GM12878 (cell line): ENCODE data around the gene AGER. TPM values are rescaled to one million over a fixed set of nuclear protein-coding genes. Genes with fewer than 3 reads are reported as not detected.

Experiments
- CHD2 ChIP-seq: IDR thresholded peaks from 2 replicates; pipeline ENCODE4 v1.6.1; 2011; ENCODE audit warnings: low read depth, low read length, improper control_type of control experiment, borderline replicate concordance
- CHD4 ChIP-seq: fragments of 200-600 bp; sonication (generic); IDR thresholded peaks from 2 replicates; pipeline ENCODE4 v1.6.1; 2016; ENCODE audit warnings: mild to moderate bottlenecking
- ESRRA ChIP-seq: IDR thresholded peaks from 2 replicates; pipeline ENCODE4 v1.6.1; 2012; ENCODE audit warnings: mild to moderate bottlenecking, low read length, improper control_type of control experiment
- IKZF2 ChIP-seq, 2 experiments: fragments of 450-650 bp; IDR thresholded peaks; 2 replicates each; pipeline ENCODE4 v1.6.1; 2017; ENCODE audit warnings: mild to moderate bottlenecking in 2 of 2, moderate library complexity in 2 of 2
- IRF4 ChIP-seq: IDR thresholded peaks from 2 replicates; pipeline ENCODE4 v1.6.1; 2011; ENCODE audit warnings: low read depth, low read length
- KLF5 ChIP-seq: fragments of 450-650 bp; IDR thresholded peaks from 2 replicates; pipeline ENCODE4 v1.6.1; 2014; ENCODE audit warnings: mild to moderate bottlenecking; ENCODE audit not compliant: partially characterized antibody
- MLLT1 ChIP-seq: fragments of 450-650 bp; IDR thresholded peaks from 2 replicates; pipeline ENCODE4 v1.6.1; 2016; ENCODE audit warnings: mild to moderate bottlenecking
- STAT1 ChIP-seq: fragments of 450-650 bp; conservative IDR thresholded peaks from 2 replicates; pipeline ENCODE4 v1.6.1; 2014; ENCODE audit warnings: antibody characterized with exemption, mild to moderate bottlenecking
- STAT3 ChIP-seq: IDR thresholded peaks from 2 replicates; pipeline ENCODE4 v1.6.1; 2011; ENCODE audit warnings: low read depth, low read length, improper control_type of control experiment
- SUPT20H ChIP-seq: IDR thresholded peaks from 2 replicates; pipeline ENCODE4 v1.6.1; 2011; ENCODE audit warnings: low read depth, mild to moderate bottlenecking, low read length, moderate library complexity, borderline replicate concordance; ENCODE audit not compliant: control insufficient read depth
- SUZ12 ChIP-seq: fragments of 200-600 bp; sonication (generic); IDR thresholded peaks from one replicate; pipeline ENCODE4 v1.6.1; 2018; ENCODE audit warnings: antibody characterized with exemption, mild to moderate bottlenecking; ENCODE audit not compliant: unreplicated experiment
- ZNF217 ChIP-seq: fragments of 450-650 bp; IDR thresholded peaks from 2 replicates; pipeline ENCODE4 v1.6.1; 2017; ENCODE audit warnings: antibody characterized with exemption, mild to moderate bottlenecking
- polyA plus RNA-seq, 11 experiments: library from polyadenylated mRNA; depleted of rRNA in 4 of 11; unstranded in 6 of 11; stranded (reverse) in 5 of 11; fragments of >200 nt; fragmentation: Nextera tagmentation in 4 of 11; fragmentation: Illumina TruSeq in 1 of 11; extraction: Ambion mirVana in 4 of 11; extraction: Trizol in 1 of 11; gene quantifications; 1 replicate in 1 of 11; 2 replicates in 10 of 11; pipeline versions ENCODE4 v1.2.1 to v1.2.3, GENCODE V29; 2011 to 2016; ENCODE audit warnings: inconsistent platforms in 2 of 11, missing spikeins in 2 of 11, low read depth in 1 of 11
- total RNA-seq, 4 experiments: library from RNA; depleted of rRNA in 3 of 4; stranded (reverse); fragments of >200 nt in 3 of 4; fragmentation: Illumina TruSeq in 1 of 4; extraction: Trizol in 1 of 4; gene quantifications; 2 replicates each; pipeline versions ENCODE4 v1.2.1 to v1.2.3, GENCODE V29; 2013 to 2021
- TF ChIP-seq, protein P1 (sequence below): fragments of 450-650 bp; IDR thresholded peaks from 2 replicates; pipeline ENCODE4 v1.6.1; 2018; ENCODE audit warnings: borderline replicate concordance, mild to moderate bottlenecking; ENCODE audit not compliant: partially characterized antibody
- TF ChIP-seq, protein P2 (sequence below): IDR thresholded peaks from 2 replicates; pipeline ENCODE4 v1.6.1; 2012; ENCODE audit warnings: improper control_type of control experiment, low read depth, low read length; ENCODE audit not compliant: insufficient replicate concordance
- TF ChIP-seq, protein P3 (sequence below): fragments of 450-650 bp; IDR thresholded peaks from 2 replicates; pipeline ENCODE4 v1.6.1; 2017; ENCODE audit warnings: low read depth, mild to moderate bottlenecking, moderate library complexity

AGER gene
- total and polyA plus RNA-seq, 10 of the 15 experiments (the other 5 are each of a cell fraction or from before 2014, with no cell fraction given), result 1.1 to 18.2 (median 3.9) TPM

GRCh38 chr6:32190054-32190851, 6.2 kb upstream of the AGER start, which contains the start of gene PBX2 (continued):
- TF ChIP-seq STAT3 (no peak), KLF5 (no peak), MLLT1 (peak; percentile 91), SUZ12 (no peak), STAT1 (no peak), SUPT20H (no peak), ESRRA (no peak), ZNF217 (no peak), IKZF2 (IDR thresholded peaks at IDR 0.05) (peak; percentile 93 to 96), CHD4 (no peak), IRF4 (peak; percentile 85), CHD2 (peak; percentile 90)
- TF ChIP-seq, protein P1, sequence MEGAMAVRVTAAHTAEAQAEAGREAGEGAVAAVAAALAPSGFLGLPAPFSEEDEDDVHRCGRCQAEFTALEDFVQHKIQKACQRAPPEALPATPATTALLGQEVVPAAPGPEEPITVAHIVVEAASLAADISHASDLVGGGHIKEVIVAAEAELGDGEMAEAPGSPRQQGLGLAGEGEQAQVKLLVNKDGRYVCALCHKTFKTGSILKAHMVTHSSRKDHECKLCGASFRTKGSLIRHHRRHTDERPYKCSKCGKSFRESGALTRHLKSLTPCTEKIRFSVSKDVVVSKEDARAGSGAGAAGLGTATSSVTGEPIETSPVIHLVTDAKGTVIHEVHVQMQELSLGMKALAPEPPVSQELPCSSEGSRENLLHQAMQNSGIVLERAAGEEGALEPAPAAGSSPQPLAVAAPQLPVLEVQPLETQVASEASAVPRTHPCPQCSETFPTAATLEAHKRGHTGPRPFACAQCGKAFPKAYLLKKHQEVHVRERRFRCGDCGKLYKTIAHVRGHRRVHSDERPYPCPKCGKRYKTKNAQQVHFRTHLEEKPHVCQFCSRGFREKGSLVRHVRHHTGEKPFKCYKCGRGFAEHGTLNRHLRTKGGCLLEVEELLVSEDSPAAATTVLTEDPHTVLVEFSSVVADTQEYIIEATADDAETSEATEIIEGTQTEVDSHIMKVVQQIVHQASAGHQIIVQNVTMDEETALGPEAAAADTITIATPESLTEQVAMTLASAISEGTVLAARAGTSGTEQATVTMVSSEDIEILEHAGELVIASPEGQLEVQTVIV, result peak; percentile 71
- TF ChIP-seq, protein P2, sequence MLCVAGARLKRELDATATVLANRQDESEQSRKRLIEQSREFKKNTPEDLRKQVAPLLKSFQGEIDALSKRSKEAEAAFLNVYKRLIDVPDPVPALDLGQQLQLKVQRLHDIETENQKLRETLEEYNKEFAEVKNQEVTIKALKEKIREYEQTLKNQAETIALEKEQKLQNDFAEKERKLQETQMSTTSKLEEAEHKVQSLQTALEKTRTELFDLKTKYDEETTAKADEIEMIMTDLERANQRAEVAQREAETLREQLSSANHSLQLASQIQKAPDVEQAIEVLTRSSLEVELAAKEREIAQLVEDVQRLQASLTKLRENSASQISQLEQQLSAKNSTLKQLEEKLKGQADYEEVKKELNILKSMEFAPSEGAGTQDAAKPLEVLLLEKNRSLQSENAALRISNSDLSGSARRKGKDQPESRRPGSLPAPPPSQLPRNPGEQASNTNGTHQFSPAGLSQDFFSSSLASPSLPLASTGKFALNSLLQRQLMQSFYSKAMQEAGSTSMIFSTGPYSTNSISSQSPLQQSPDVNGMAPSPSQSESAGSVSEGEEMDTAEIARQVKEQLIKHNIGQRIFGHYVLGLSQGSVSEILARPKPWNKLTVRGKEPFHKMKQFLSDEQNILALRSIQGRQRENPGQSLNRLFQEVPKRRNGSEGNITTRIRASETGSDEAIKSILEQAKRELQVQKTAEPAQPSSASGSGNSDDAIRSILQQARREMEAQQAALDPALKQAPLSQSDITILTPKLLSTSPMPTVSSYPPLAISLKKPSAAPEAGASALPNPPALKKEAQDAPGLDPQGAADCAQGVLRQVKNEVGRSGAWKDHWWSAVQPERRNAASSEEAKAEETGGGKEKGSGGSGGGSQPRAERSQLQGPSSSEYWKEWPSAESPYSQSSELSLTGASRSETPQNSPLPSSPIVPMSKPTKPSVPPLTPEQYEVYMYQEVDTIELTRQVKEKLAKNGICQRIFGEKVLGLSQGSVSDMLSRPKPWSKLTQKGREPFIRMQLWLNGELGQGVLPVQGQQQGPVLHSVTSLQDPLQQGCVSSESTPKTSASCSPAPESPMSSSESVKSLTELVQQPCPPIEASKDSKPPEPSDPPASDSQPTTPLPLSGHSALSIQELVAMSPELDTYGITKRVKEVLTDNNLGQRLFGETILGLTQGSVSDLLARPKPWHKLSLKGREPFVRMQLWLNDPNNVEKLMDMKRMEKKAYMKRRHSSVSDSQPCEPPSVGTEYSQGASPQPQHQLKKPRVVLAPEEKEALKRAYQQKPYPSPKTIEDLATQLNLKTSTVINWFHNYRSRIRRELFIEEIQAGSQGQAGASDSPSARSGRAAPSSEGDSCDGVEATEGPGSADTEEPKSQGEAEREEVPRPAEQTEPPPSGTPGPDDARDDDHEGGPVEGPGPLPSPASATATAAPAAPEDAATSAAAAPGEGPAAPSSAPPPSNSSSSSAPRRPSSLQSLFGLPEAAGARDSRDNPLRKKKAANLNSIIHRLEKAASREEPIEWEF, result no peak
- TF ChIP-seq, protein P3, sequence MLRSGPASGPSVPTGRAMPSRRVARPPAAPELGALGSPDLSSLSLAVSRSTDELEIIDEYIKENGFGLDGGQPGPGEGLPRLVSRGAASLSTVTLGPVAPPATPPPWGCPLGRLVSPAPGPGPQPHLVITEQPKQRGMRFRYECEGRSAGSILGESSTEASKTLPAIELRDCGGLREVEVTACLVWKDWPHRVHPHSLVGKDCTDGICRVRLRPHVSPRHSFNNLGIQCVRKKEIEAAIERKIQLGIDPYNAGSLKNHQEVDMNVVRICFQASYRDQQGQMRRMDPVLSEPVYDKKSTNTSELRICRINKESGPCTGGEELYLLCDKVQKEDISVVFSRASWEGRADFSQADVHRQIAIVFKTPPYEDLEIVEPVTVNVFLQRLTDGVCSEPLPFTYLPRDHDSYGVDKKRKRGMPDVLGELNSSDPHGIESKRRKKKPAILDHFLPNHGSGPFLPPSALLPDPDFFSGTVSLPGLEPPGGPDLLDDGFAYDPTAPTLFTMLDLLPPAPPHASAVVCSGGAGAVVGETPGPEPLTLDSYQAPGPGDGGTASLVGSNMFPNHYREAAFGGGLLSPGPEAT, result peak; percentile 88
